ENCODE data around the gene TENM4. TPM values are rescaled to one million over a fixed set of nuclear protein-coding genes. Genes with fewer than 3 reads are reported as not detected.

The TENM4 gene
- total and polyA plus RNA-seq, 10 of the 15 experiments (the other 5 are each of a cell fraction or from before 2014, with no cell fraction given): 0.03 to 0.12 (median 0.06) TPM; not detected in 7

GRCh38 chr11:78952175-78952574 is 488.7 kb downstream of the TENM4 start:
- no peak overlapping the region for H3K4me2 ChIP-seq (ENCODE audit: control insufficient read depth, insufficient read depth)
- no peaks in the 10 kb centered on the region for H4K20me1 ChIP-seq (ENCODE audit: control insufficient read depth, insufficient read depth)
- H3K27ac ChIP-seq (ENCODE audit: control insufficient read depth, insufficient read depth): no peak overlapping the region
- DNase-seq (ENCODE audit: low read depth, low spot score) (no peak), FAIRE-seq (no peak), ATAC-seq (no peak)
- H3K4me1 ChIP-seq (ENCODE audit: control insufficient read depth, insufficient read depth, low read length): no peaks in the 10 kb centered on the region
- intact Hi-C loops (cut with micrococcal nuclease; ENCODE audit: unreplicated experiment) (no loop called here), in situ Hi-C loops (cut with MboI) (no loop called here)
- ChIA-PET CTCF (no interaction called here), SMC1A (ENCODE audit: uncharacterized antibody, unreplicated experiment) (no interaction called here), RAD21 (ENCODE audit: unreplicated experiment) (no interaction called here), POLR2A (no interaction called here)
- no TSS peak for BruUV-seq (replicated peaks)
- H3K27me3 ChIP-seq (replicated peaks in 1 of 2; ENCODE audit: control insufficient read depth in 2 of 2, insufficient read depth in 2 of 2, low read length in 1 of 2): peaks cover 0 to 5% of the 10 kb centered on the region in 2 experiments; a peak in 3 of 4 replicates
- H3K4me3 ChIP-seq: no peak overlapping the region
- no peaks in the 10 kb centered on the region for H3K36me3 ChIP-seq (ENCODE audit: control insufficient read depth in 2 of 2, insufficient read depth in 2 of 2, low read length in 1 of 2)
- no peak for TF ChIP-seq E4F1 (IDR thresholded peaks at IDR 0.05; ENCODE audit: borderline replicate concordance, partially characterized antibody)
- TF ChIP-seq BHLHE40 (IDR thresholded peaks at IDR 0.05; ENCODE audit: borderline replicate concordance in 1 of 2, low read depth in 2 of 2, low read length in 1 of 2): no peak
- no peak for TF ChIP-seq PBX3 (IDR thresholded peaks at IDR 0.05; ENCODE audit: insufficient replicate concordance, low read depth, low read length)
- TF ChIP-seq TBL1XR1 (IDR thresholded peaks at IDR 0.05; ENCODE audit: low read depth, low read length): no peak
- WGBS (ENCODE audit: insufficient coverage, insufficient replicate concordance, low lambda C conversion rate, missing lambda C conversion rate): 4% methylated on average over 7 of the region's 7 CpGs
- H3K9me3 ChIP-seq (replicated peaks; ENCODE audit: control insufficient read depth, insufficient read depth, low read length): no peaks in the 10 kb centered on the region
- H3K9ac ChIP-seq (ENCODE audit: control insufficient read depth, insufficient read depth, low read length): no peak overlapping the region
- no peak overlapping the region for H2AFZ ChIP-seq (ENCODE audit: control insufficient read depth, low read depth, low read length)
- no peaks in the 10 kb centered on the region for H3K79me2 ChIP-seq (ENCODE audit: control insufficient read depth, insufficient read depth, low read length)
